Activated gamma-delta T cell treated with Interleukin-2 at 50 U/mL for 16 hours (primary cell): ENCODE measurements around the gene CD74.
A peak's percentile ranks its signal among the peaks of the same experiment; 100 is the strongest.
"Not testable (repeated sequence)": the region's sequence is repeated elsewhere in the genome, so short reads cannot be mapped to it uniquely, and the experiment has no call there.

Experiments
- DNase-seq: peaks from one replicate; pipeline ENCODE4 v3.0.0-alpha.2; 2020

The CD74 gene

DNA sequence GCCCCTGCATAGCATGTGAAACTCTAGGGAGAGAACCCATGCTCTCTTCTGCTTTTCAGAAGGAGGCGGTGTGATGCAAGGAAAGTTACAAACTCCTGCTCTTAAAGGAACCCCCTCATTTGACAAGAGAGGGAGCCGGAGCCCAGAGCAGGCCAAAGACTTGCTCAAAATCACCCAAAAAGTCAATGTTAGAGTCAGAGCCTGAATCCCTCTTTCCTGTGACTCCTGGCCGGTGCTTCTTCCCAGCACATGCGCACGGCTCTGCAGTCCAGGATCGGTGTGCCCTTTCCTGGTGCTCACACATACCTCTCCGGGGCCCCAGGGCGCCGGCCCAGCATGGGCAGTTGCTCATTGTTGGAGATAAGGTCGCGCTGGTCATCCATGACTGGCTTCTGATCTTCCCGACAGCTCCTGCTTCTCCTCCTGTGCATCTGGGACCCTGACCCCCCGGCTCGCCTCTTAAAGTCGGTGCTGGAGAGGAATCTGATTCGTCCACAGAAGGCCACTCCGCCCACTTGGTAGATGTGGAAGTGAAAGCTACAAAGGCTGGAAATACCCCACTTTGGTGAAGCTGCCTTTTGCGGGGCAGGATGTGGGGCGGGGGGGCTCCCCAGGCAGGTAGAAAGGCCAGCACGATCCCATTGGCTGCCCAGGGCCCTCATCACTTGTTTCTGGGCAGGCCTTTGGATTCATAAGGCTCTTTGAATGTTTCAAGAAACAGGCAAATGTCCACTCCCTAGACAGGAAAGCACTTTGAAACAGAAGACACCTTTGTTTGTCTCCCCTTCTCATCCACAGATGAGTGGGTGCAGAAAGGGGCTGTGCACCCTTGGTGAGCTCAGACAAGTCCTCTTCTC, at the start of gene CD74:
Gene CD74, minus strand, starts transcription at position 592 of the 857 bp plus-strand sequence. Its CDS starts 161 bp downstream, at position 431.
- peak; percentile 91 for DNase-seq

GRCh38 chr5:150461231-150461630, 48.5 kb upstream of the CD74 start:
- DNase-seq: no peak

GRCh38 chr5:150460781-150461180, 48.1 kb upstream of the CD74 start:
- no peak for DNase-seq

- peak; percentile 87 for DNase-seq
Measured at GRCh38 chr5:150458802-150459557, 46.3 kb upstream of the CD74 start.

DNA sequence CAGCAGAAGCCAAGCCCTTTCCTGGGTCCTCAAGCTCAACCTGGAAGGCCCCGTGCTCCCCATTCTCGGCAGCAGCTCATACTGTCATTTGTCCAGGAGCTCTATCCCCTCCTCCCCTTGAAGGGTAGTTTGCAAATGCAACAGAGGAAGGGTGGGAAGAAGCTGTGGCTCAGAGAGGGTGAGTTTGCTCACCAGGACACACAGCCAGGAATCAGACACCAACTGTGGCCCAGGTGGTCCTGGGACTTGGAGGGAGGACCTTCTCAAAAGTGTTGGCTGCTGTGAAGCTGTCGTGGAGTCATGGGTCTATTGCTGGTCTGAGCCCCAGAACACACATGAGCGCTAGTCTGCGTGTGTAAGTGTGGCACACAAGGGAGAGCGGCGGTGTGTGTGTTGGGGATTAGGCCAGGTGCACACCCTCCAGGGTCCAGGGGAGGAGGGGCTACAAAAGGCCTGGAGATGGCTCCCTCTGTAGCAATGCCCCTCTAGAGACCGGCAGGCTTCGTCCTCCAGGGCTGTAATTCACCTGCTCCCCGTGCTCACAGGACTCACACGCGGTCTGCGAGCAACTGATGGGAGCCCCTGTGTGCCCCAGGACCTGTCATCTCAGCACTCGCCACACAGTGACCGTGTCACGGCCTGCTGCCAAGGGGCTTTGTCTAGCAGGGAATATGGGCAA, 45.0 kb upstream of the CD74 start:
- DNase-seq: no peak

- no peak for DNase-seq
Measured at GRCh38 chr5:150457121-150457520, 44.4 kb upstream of the CD74 start.

DNA sequence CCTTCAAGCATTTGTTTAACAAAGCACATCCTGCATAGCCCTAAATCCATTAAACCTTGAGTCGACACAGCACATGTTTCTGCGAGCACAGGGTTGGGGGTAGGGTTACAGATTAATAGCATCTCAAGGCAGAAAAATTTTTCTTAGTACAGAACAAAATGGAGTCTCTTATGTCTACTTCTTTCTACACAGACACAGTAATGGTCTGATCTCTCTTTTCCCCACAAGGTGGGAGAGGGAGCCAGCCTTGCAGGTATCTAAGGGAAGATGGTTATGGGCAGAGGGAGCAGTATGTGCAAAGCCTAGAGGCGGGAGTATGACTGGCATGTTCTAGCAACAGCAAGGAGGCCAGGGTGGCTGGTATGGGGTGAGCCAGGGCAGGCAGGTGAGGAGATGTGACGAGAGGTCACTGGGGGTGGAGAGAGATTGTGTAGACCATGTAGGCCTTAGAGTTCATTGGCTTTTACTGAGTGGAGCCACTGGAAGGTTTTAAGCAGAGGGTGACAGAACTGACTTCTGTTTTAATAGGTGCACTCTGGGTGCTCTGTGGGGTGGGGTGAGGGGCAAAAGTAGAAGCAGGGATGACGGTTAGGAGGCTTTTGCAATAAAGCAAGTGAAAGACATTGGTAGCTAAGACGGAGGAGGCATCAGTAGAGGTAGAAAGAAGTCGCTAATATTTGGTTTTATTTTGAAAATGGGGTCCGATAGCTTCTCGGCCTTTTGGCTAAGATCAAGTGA, 42.0 kb upstream of the CD74 start:
- DNase-seq: no peak

DNA sequence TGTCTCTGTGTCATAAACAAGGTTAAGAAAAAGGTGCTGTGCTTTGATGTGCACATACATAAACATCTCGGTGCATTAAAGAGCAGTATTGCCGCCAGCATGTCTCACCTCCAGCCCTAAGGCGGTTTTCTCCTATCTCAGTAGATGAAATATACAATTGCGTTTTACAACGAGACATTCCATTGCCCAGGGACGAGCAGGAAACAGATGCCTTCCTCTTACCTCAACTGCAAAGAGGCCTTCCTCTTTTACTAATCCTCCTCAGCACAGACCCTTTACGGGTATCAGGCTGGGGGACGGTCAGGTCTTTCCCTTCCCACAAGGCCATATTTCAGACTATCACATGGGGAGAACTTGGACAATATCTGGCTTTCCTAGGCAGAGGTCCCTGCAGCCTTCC, 41.3 kb upstream of the CD74 start:
- not testable (repeated sequence) for DNase-seq

DNA sequence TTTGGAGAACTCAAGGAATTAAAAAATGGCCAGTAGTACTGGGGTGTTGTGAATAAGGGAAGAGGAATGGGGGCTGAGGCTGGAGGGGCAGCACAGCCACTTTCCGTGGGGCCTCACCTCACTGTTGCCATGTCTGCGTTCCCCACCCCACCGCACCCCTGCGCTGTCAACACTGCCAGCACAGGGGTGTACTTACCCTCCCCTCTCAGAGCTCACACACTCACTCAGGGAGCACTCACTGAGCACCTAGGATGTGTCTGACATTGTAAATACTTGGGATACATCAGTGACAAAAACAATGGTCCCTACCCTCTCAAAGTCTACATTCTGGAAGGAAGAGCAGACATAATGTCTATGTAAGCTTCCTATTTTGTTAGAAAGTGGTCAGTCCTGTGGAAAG, 40.2 kb upstream of the CD74 start:
- no peak for DNase-seq

DNA sequence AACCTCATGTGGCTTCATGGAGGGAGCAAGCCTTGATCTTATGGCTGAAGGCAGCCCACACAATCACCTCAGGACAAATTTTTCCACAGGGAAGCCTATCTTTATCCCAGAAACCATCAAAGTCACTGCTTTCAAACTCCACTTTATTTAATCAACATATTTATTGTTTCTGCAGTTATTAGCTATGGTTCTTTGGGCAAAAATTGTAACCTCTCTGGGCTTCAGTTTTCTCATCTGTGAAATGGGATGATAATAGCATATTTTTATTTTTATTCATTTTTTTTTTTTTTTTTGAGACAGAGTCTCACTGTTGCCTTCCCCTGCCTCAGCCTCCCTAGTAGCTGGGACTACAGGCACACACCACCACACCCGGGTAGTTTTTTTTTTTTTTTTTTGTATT, 38.9 kb upstream of the CD74 start:
- no peak for DNase-seq

DNA sequence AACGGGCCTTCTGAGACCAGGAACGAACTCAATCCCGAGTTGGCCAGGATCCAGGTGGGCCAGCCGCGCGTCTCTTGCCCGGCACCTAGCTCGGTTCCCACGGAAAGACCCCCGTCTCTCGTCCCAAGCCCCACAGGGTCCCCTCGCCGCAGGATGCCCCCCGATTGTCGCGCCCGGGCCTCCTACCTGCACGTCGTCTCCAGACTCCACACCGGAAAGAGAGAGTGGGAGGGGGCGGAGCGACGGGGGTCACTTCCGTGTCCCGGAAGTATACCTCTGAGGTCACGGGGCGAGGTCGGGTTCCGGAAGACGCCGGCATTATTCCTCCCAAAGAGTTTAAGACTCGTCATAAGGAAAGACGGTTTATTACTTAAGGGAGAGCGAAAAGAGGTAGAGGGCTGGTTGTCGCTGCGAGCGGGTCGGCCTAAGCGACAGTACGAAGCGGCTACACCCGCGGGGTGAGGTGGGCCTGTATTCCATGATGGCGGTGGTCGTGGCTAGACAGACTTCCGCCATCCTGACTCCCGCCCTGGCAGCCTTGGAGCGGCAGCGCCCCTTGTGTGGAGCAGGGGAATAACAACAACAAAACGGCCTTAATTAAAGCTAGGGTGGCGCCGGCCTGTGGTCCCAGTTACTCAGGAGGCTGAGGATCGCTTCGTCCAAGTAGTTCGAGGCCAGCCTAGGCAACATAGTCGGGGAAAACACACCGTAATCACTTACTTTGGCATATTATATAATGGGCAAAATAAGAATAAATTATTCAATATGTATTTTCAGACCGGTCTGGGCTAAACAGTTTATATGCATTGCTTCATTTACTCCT, 37.0 kb upstream of the CD74 start, which contains the start of gene RPS14:
Gene RPS14, minus strand, starts transcription at position 223 of the 823 bp plus-strand sequence. CDS start 2,006 bp downstream, outside the sequence.
- peak; percentile 93 for DNase-seq

DNA sequence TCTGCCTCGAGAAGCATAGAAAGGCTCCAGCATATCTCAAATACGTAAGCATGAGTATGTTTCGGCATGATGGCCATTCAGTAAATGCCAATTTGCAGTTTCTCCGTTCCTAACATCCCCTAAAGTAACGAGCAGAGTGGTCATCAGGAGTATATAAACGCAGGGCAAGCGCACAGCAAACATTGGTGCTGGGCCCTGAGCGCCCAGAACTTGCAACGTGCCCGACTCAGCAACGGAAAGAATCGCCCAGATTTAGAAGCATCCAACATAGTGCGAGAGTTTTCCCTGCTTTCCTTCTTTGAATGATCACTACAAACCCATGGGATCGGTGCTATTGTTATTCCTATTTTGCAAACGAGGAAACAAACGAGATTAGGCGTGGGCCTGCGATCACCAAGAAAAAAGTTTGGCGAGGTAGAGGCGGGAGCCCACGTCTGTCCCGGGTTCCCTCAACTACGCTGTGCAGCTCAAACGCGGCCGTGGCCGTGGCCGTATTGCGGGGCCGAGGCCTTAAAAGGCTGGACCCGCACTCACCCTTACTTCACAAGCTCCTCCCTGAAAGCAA, 36.3 kb upstream of the CD74 start:
- no peak for DNase-seq

- DNase-seq: no peak
Measured at GRCh38 chr5:150448334-150448733, 35.6 kb upstream of the CD74 start.

DNA sequence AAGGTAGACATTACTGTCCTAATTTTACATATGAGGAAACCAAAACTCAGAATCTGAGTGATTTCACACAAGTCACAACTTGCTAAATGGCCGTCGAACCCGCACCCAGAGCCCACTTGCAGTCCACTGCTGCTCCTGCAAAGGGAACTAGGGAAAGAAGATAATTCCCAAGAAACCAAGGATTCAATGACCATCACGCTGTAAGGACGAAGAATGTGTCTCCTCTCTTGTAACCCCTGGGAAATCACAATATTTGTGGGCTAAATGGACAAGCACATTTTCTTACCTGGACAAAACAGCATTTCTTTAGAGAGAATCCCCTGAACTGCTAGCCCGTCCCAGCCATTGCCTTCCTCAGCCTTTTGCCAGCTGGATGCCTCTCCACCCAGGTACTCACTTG, 34.5 kb upstream of the CD74 start:
- no peak for DNase-seq

DNA sequence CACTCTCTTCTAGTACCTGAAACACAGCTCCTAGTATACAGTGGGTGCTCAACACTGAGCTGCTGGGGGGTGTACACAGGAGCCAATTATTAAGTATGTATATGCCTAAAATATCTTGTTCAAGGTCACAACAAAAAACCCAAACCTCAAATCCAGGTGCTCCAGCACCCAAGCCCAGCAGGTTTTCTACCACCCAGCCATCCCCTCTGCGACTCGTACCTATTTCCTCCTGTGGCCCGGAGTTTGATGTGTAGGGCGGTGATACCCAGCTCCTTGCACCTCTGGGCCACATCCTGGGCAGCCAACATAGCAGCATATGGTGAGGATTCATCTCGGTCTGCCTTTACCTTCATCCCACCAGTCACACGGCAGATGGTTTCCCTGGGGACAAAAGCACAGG, 33.9 kb upstream of the CD74 start:
- no peak for DNase-seq

DNA sequence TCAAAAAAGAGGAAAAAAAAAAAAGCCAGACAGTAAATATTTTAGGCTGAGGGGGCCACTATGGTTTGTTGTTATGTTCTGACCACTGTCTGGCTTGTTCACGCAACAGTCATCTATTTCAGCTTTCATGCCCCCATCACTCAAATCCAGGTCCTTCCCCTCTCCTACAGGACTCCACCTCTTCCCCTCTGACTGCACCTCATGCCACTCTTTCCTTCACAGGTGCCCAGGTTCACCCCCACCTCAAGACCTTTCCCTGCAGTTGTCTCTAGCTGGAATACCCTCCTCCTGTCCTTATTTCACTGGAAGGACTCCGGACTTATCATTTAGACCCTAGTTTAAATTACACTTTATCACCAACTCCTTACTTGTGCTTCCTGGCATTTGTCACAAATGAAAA, 33.4 kb upstream of the CD74 start:
- no peak for DNase-seq

DNA sequence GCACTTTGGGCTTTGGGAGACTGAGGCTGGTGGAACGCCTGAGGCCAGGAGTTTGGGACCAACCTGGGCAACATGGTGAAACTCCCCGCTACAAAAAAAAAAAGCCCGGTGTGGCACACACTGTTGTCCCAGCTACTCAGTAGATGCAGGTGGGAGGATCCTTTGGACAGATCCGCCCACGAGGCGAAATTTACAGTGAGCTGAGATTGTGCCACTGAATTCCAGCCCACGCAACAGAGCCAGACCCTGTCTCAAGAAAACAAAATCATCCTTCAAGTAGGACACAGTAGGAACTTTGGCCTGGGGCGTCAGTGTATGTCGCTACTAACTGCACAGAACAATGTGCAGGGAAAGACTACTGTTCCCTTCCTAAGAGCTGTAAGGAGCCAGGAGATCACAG, 32.1 kb upstream of the CD74 start:
- DNase-seq: no peak

- no peak for DNase-seq
Measured at GRCh38 chr5:150443242-150444075, 30.7 kb upstream of the CD74 start.

DNA sequence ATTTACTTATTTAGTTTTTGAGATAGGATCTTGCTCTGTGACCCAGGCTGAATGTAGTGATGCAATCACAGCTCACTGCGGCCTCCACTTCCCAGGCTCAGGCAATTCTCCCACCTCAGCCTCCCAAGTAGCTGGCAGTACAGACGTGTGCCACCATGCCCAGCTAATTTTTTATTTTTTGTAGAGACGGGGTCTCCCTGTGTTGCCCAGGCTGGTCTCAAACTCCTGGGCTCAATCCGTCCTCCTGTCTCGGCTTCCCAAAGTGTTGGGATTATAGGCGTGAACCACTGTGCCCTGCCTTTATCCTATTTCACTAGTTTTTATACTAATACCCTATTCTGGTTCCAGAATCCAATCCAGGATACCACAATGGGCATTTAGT, 30.0 kb upstream of the CD74 start:
- DNase-seq: no peak
